Heart right ventricle (tissue), 16 donors: Measurements from ENCODE around the gene SAMD8. TPM values are rescaled to one million over a fixed set of nuclear protein-coding genes. Genes with fewer than 3 reads are reported as not detected.
"Not testable (repeated sequence)": the region's sequence is repeated elsewhere in the genome, so short reads cannot be mapped to it uniquely, and the experiment has no call there.

ENCODE experiments used
- ATAC-seq, 8 donors: fragments of 200-7000 bp; cut with Tn5 transposase; one replicate each; pipeline ENCODE4 v1.9.1; 2020; ENCODE audit warnings: mild to moderate bottlenecking in 8 of 8, moderate library complexity in 8 of 8, moderate number of reproducible peaks in 1 of 8
- DNase-seq, 2 donors: peaks; one replicate each; pipeline ENCODE4 v3.0.0-alpha.2; 2020
- H3K27ac ChIP-seq, 10 donors: fragments of 200-600 bp; sonication (generic) in 2 of 10; one replicate each; pipeline versions ENCODE4 v1.5.0 to v1.8.0; 2020 to 2022; ENCODE audit warnings: mild to moderate bottlenecking in 3 of 10
- H3K27me3 ChIP-seq, 7 donors: fragments of 200-600 bp; one replicate each; pipeline ENCODE4 v1.8.0; 2021 to 2022; ENCODE audit warnings: mild to moderate bottlenecking in 2 of 7
- H3K36me3 ChIP-seq, 9 donors: fragments of 200-600 bp; sonication (generic) in 1 of 9; one replicate each; pipeline versions ENCODE4 v1.5.0 to v1.8.0; 2020 to 2022; ENCODE audit warnings: mild to moderate bottlenecking in 2 of 9
- H3K4me1 ChIP-seq, 9 donors: fragments of 200-600 bp; sonication (generic) in 1 of 9; one replicate each; pipeline versions ENCODE4 v1.5.0 to v1.8.0; 2020 to 2022; ENCODE audit warnings: mild to moderate bottlenecking in 4 of 9
- H3K4me3 ChIP-seq, 10 donors: fragments of 200-600 bp; sonication (generic) in 2 of 10; one replicate each; pipeline versions ENCODE4 v1.5.0 to v1.8.0; 2020 to 2022; ENCODE audit warnings: mild to moderate bottlenecking in 7 of 10, moderate library complexity in 2 of 10
- H3K9me3 ChIP-seq, 11 donors: fragments of 200-600 bp in 10 of 11; sonication (generic) in 2 of 11; one replicate each; pipeline versions ENCODE4 v1.5.0 to v1.8.0; 2013 to 2022; ENCODE audit warnings: mild to moderate bottlenecking in 2 of 11, control low read depth in 1 of 11, moderate library complexity in 1 of 11
- WGBS, 2 donors: extraction: QIAGEN DNeasy Blood & Tissue Kit; methylation state at CpG; one replicate each; pipeline ENCODE4 v1.1.7; 2013; ENCODE audit warnings: inconsistent platforms in 1 of 2; 5-methylcytosine and 5-hydroxymethylcytosine counted together
- intact Hi-C, 10 donors: fragments of 100-400 bp; cut with DNase I; formaldehyde crosslinking; loops; one replicate each; pipeline versions ENCODE4 v1.11.1 to v1.14.2; 2022
- polyA plus RNA-seq, 2 donors: library from polyadenylated mRNA; stranded (reverse); fragments of 200-250 nt; gene quantifications; one replicate each; pipeline ENCODE4 v1.2.3, GENCODE V29; 2013
- total RNA-seq, 10 donors: library from RNA; stranded (reverse); fragmentation: NEBNext Ultra II Directional in 3 of 10; extraction: Animal tissue kit (Norgen Biotek cat#: 25700) in 3 of 10; gene quantifications; one replicate each; pipeline versions ENCODE4 v1.2.1 to v1.2.4, GENCODE V29; 2021 to 2023
- TF ChIP-seq, protein P1 (sequence below), 9 donors: fragments of 200-600 bp; sonication (generic) in 2 of 9; IDR thresholded peaks; one replicate each; pipeline versions ENCODE4 v1.5.0 to v1.8.0; 2021 to 2022; ENCODE audit warnings: antibody characterized with exemption in 9 of 9, mild to moderate bottlenecking in 5 of 9, moderate library complexity in 1 of 9
- donor health status: Arrhythmogenic right ventricular cardiomyopathy.
- donor health status: ischemic (EF 13 %, LVEDD 7.1; RV severe dilation, severe dysfunction).
- donor health status: healthy with polysubstance abuse.
- donor health status: DM: no; HTN: yes; CAD: no.
- donor health status: DM: no; HTN: no; CAD: no.
- donor health status: ischemic (EF 25% LVEDD 6.9; RV normal size, moderate dysfunction).
- donor health status: ischemic (EF 25% LVEDD 5.7; RV mildly dilated, moderate dysfunction).
- donor health status: healthy.
- donor health status: DM: yes; HTN: yes; CAD: no.
- donor health status: Ischemic cardiomyopathy.
- donor health status: ischemic (EF 35%, LVEDD 5.7; RV mildly dilated, moderate dysfunction).
- donor health status: nonischemic (EF 11% LVEDD 7.7; RV severe dilation, severe dysfunction).
- donor health status: DM: yes; HTN: yes; CAD: no.
- donor health status: PGD.
- donor health status: ischemic (EF 29% LVEDD 5.4; RV normal size, mild dysfunction).
- donor health status: nonischemic (EF 23%, LVEDD 6.1; RV moderate dilation, normal function).

Gene SAMD8
- total and polyA plus RNA-seq, 12 donors = 5.3 to 31.2 (median 25.4) TPM

DNA sequence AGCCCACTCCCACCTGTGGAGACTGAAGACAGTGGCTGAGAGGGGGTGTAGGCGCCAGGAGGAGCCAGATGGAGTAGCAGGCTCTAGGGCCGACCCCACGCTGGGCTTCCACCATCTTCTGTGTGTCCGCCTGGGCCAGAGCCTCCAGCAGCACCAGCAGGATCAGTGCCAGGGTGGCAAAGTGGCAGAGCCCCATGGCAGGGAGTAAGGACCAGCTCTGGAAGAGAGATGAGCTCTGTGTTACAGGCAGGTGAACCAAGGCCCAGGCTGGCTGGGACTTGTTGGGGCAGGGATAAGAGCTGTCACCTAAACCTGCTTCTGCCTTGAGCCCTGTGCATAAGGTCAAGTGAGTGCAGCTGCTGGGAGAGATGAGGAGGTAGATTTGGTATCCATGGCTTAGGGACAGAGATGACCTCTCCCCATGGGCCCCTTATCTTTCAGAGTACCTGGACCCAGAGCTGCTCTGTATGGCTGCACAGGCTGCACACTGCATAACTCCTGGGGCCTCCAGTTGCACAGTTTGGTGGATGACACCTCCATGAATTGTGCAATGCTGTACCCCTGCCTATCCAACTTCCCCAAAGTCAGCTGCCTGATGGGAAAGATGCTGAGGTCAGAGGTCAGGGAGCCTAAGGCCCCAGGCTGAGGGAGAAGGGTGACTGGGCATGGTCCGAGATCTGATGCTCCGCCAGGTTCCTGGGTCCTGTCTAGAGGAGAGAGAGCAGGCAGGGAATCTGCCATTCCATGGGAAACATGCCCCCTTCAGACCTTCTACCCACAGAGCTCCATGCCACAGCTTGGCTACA, 7.4 kb upstream of the SAMD8 start:
- Histone ChIP-seq H3K4me3 (no peak overlapping the region), H3K36me3 (no peaks in the 10 kb centered on the region), H3K4me1 (peaks cover 4 to 36% (median 20%) of the 10 kb centered on the region in 9 donors), H3K27me3 (no peaks in the 10 kb centered on the region), H3K9me3 (no peaks in the 10 kb centered on the region), H3K27ac (no peak overlapping the region)
- WGBS, 2 donors = 98 to 99% methylated on average over 6 of the region's 6 CpGs
- intact Hi-C loops = loop anchor here in 8 of 10 donors (2.0 to 10.0 kb wide), 8 partner anchors 279 to 862 kb away; partner anchors contain the start of gene KAT6B (in 3 of the 8)
- no peak for DNase-seq
- ATAC-seq = no peak
- TF ChIP-seq, protein P1, sequence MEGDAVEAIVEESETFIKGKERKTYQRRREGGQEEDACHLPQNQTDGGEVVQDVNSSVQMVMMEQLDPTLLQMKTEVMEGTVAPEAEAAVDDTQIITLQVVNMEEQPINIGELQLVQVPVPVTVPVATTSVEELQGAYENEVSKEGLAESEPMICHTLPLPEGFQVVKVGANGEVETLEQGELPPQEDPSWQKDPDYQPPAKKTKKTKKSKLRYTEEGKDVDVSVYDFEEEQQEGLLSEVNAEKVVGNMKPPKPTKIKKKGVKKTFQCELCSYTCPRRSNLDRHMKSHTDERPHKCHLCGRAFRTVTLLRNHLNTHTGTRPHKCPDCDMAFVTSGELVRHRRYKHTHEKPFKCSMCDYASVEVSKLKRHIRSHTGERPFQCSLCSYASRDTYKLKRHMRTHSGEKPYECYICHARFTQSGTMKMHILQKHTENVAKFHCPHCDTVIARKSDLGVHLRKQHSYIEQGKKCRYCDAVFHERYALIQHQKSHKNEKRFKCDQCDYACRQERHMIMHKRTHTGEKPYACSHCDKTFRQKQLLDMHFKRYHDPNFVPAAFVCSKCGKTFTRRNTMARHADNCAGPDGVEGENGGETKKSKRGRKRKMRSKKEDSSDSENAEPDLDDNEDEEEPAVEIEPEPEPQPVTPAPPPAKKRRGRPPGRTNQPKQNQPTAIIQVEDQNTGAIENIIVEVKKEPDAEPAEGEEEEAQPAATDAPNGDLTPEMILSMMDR (IDR thresholded peaks at IDR 0.05) = no peak

DNA sequence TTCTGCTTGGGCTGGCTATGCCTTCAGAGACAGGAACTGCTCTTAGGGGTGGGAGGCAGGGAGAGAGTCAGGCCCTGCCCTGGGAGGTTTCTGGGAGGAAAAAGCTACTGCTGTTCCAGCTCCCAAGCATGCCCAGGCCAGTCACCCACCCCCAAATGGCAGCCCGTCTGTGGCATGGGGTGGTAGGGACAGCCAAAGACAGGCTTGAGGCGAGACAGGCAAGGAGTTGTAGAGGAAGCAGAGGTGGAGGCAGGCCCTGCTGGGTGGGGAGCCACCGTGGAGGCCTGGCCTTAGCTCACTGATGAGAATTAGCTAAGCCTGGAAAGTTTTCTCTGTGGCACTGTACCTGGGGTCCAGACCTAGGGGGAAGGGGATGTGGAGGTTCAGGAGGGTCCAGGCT, 6.6 kb upstream of the SAMD8 start:
- intact Hi-C loops = loop anchor here in 8 of 10 donors (5.0 to 10.0 kb wide), 8 partner anchors 107 to 863 kb away; partner anchors contain the start of genes KAT6B (in 3 of the 8) and VDAC2 (in 1 of the 8)
- no peak for DNase-seq
- no peak overlapping the region for H3K27ac ChIP-seq
- peaks cover 4 to 40% (median 17%) of the 10 kb centered on the region in 9 donors for H3K4me1 ChIP-seq
- H3K27me3 ChIP-seq = no peaks in the 10 kb centered on the region
- no peak overlapping the region for H3K4me3 ChIP-seq
- no peaks in the 10 kb centered on the region for H3K36me3 ChIP-seq
- TF ChIP-seq, protein P1 (IDR thresholded peaks at IDR 0.05) = no peak
- no peak for ATAC-seq
- no peaks in the 10 kb centered on the region for H3K9me3 ChIP-seq
- WGBS, 2 donors = 79 to 81% methylated on average over 3 of the region's 3 CpGs

DNA sequence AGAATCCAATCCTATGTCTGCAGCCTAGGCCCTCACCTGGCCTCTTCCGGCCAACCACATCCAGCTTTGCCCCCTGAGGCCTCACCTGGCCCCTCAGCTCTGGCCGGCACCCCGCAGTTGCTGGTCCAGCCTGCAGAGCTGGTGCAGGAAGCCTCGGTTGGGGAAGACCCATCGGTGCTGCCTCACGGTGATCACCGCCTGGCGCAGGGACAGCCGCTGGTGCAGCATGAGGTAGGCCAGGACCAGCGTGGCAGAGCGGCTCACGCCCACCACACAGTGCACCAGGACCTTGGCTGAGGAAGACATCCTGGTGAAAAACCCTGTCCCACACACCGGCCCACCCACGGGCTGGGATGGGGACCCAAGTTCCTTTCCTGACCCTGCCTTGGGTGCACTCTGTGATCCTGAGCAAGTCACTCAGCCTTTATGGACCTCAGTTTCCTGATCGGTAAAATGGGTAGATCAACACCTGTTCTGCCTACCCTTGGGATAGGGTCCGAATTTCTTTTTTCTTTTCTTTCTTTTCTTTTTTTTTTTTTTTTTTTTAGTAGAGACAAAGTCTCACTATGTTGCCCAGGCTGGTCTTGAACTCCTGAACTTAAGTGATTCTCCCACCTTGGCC, 5.8 kb upstream of the SAMD8 start:
- no peak for ATAC-seq
- DNase-seq = no peak
- Histone ChIP-seq H3K4me3 (no peak overlapping the region), H3K36me3 (no peaks in the 10 kb centered on the region), H3K4me1 (peaks cover 0 to 39% (median 15%) of the 10 kb centered on the region in 9 donors), H3K27ac (no peak overlapping the region), H3K27me3 (no peaks in the 10 kb centered on the region), H3K9me3 (no peaks in the 10 kb centered on the region)
- TF ChIP-seq, protein P1 (IDR thresholded peaks at IDR 0.05) = no peak
- WGBS, 2 donors = 93 to 97% methylated on average over 16 of the region's 16 CpGs
- intact Hi-C loops = loop anchor here in 4 of 10 donors (5.0 to 10.0 kb wide), 4 partner anchors 107 to 691 kb away; partner anchors contain the start of genes KAT6B (in 3 of the 4) and VDAC2 (in 1 of the 4)

DNA sequence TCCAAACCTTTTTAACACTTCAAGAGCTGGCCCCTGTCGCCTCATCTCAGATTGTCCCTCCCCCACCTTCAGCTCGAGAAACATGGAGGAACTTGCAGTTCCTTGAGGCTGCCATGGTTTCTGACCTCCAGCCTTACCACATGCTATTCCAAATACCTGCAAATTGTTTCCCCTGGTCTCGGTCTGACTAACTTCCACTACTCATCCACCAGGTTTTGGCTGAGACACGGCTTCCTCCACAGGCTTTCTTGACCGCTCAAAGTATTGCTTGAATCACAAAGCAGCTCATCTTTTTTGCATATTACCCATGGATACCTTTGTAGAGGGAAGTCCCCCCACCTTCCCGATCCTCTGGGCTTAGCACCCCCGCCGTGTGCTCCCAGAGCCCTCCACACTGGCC, 5.2 kb upstream of the SAMD8 start:
- ATAC-seq = no peak
- TF ChIP-seq, protein P1 (IDR thresholded peaks at IDR 0.05) = no peak
- Histone ChIP-seq H3K36me3 (no peaks in the 10 kb centered on the region), H3K4me3 (no peak overlapping the region), H3K27ac (no peak overlapping the region), H3K27me3 (no peaks in the 10 kb centered on the region), H3K9me3 (no peaks in the 10 kb centered on the region), H3K4me1 (peaks cover 0 to 38% (median 18%) of the 10 kb centered on the region in 9 donors)
- WGBS, 2 donors = 75 to 76% methylated on average over 8 of the region's 8 CpGs
- intact Hi-C loops = loop anchor here in 4 of 10 donors (5.0 to 10.0 kb wide), 4 partner anchors 106 to 691 kb away; partner anchors contain the start of genes KAT6B (in 3 of the 4) and VDAC2 (in 1 of the 4)
- DNase-seq = no peak

DNA sequence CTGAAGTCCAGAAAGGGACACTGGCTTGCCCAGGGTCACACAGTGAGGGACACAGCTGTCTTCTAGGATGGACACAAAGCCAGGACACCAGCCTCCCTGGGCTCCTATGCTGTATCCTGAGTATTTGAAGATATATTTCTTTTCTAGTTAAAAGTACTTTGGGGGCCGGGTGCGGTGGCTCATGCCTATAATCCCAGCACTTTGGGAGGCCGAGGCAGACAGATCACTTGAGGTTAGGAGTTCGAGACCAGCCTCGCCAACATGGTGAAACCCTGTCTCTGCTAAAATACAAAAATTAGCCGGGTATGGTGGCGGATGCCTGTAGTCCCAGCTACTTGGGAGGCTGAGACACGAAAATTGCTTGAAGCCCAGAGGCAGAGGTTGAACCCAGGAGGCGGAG, 4.6 kb upstream of the SAMD8 start:
- H3K9me3 ChIP-seq, ATAC-seq, H3K4me3 ChIP-seq, DNase-seq, H3K27me3 ChIP-seq, H3K27ac ChIP-seq, H3K36me3 ChIP-seq: not testable (repeated sequence)
- intact Hi-C loops = loop anchor here in 4 of 10 donors (5.0 to 10.0 kb wide), 4 partner anchors 105 to 692 kb away; partner anchors contain the start of genes KAT6B (in 3 of the 4) and VDAC2 (in 1 of the 4)
- WGBS, 2 donors = 97 to 98% methylated on average over 9 of the region's 9 CpGs
- peaks cover 0 to 31% (median 17%) of the 10 kb centered on the region in 9 donors for H3K4me1 ChIP-seq
